NCI-H446 (cell line): ENCODE results near the gene AFDN.

Experiments
- DNase-seq, 2 experiments: peaks; one replicate each; lab custom pipeline; 2025; lab: John Stamatoyannopoulos, UW

Gene AFDN

DNA sequence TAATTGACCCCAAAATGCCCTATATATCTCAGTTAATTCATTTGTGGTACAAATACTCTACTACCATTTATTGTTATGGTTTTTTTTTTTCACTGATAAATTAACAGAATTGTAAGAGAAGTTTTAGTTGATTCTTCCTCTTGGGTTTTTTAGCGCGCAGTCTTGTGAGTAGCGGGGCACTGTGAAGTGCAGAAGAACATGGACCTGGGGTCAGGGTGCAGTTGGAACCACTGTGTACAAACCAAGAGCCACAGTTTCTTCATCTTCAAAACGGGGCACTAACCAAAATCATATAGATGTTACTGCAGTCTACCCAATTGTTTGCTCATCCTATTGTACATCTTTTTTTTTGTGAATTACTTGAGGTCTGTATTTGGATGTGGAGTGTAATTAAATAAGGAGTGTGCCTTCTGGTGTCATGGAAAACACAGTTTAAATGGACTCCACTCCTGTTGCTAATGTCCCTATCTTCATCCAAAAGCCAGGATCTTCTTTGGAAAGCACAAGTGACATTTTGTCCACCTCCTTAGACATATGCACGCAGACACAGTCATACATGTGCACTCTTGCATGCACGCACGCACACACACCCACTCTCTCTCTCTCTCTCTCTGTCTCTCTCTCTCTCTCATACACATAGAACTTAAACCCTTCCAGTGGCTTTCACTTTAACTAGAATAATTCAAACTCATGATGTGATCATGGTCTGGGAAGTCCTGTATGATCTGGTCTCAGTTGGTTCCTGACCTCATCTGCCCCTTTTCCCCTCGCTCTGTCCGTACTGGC is 51.5 kb downstream of the AFDN start:
- no peak for DNase-seq

DNA sequence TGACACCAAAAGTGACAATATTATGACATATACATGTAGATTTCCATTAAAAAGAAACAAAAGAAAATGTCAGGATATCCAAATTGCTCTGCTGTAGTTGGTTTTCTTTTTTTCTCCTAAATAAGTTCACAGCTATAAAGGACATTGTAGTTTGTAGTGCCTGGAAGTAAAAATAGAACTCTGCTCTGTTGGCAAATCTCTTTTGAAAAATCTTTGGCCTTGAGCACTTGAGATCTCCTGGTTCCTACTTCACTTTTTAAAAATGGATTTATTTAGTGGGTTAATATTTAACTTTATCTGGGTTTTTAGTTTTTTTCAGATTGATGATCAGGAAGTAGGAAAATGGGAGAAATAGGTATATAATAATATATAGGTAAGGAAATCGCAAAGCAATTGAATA is 52.9 kb downstream of the AFDN start:
- DNase-seq, result no peak

- no peak for DNase-seq
Observed at GRCh38 chr6:167881327-167881726, 54.6 kb downstream of the AFDN start.

- DNase-seq, result no peak
Observed at GRCh38 chr6:167882244-167882643, 55.5 kb downstream of the AFDN start.

DNA sequence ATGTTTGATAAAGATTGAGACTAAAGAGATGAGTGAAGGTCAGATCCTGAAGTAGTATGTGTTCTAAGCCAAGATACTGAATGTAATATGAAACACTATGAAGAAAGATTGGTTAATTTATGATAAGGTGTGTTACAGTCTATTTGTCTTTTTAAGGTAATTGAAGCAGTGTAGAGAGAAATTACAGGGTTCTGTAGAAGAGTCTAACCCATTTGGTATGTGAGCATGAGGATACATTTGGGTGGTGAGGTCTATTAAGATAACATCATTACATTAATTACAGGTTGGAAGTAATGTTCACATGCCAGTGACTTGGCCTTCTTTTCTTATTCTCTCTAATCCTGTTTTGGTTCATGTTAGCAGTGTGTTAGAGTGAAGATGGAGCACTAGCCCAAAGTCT is 61.4 kb downstream of the AFDN start:
- DNase-seq, result no peak

- DNase-seq, result no peak
Observed at GRCh38 chr6:167892835-167893815, 66.4 kb downstream of the AFDN start.

DNA sequence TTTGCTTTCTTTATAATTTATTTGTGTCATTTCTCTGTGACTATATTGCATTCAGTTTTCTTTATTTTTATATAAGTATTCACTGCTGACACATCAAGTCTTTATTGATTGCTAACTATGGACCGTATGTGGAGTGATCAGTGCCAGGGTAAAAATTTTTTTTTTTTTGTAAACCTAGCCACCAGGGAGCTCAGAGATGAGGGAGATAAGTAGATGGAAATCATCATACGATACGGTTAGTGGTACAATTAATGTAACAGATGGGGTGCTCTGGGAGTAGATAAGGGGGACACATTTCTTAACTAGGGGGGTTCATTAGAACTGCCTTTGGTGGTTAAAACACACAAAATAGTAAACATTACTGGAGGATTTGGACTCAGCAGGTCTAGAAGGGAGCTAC is 68.3 kb downstream of the AFDN start:
- DNase-seq, result no peak

DNA sequence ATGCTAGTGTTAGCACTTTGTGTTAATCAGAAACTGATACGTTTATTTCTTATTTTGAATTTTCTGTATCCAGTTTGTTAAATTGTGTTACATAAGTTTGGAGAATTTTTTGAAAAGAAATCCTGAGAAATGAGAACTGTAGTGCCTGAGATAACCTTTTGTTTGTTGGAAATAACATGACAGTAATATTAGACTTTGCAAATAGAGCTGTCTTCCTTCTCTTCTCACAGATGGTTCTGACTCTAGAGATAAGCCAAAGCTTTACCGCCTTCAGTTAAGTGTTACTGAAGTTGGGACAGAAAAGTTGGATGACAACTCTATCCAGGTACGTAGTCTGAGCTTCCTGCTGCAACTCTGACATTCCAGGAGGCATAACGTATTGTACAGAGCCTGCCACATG is 69.9 kb downstream of the AFDN start:
- DNase-seq, result no peak

DNA sequence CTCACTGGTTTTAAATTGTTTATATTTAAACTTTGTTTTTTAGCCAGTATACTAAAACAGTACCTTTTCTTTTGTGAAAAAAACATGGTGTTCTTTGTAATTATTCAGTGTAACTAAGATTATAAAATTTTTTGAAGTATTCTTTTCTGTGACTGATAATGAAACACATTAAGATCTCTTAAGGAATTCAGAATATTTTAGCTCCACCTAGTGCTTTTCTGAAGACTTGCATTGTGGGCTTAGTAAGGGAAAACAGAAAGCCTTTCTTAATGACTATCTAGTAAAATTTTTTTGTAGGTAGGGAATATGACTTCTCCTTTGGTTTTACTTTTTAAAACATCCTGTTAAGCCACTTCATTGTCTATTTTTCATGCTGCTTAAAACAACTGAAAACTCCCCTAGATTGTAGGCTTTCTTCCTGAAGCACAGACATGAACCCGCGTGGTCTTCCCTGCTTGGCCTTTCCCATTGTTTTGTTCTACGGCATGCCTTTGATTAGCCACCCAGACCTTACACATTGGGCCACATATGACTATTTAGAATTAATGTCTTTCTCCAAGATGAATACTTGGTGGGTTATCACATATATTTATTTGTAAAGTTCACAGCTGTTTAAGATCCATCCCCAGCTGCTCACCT is 72.1 kb downstream of the AFDN start:
- peak in 1 of 2 experiments; percentile 42 for DNase-seq

- DNase-seq, result no peak
Observed at GRCh38 chr6:167904791-167905190, 78.1 kb downstream of the AFDN start.

DNA sequence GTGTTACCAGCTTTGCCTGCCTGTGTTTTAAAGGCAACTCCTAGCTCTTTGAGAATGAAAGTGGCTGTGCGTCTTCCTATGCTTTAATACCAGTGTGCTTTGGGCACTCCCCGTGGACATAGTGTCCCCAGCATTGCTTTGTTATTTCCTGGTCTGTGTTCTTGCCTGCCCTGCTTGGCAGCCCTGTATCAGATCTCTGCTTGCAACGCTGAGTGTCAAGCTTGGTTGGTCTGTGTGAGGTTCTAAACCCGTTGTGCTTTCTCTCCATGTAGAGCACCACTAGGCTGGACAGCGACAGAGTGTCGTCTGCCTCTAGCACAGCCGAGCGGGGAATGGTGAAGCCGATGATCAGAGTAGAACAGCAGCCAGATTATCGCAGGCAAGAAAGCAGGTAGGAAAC is 80.2 kb downstream of the AFDN start:
- DNase-seq, result no peak

- DNase-seq, result no peak
Observed at GRCh38 chr6:167907837-167908681, 81.3 kb downstream of the AFDN start.

DNA sequence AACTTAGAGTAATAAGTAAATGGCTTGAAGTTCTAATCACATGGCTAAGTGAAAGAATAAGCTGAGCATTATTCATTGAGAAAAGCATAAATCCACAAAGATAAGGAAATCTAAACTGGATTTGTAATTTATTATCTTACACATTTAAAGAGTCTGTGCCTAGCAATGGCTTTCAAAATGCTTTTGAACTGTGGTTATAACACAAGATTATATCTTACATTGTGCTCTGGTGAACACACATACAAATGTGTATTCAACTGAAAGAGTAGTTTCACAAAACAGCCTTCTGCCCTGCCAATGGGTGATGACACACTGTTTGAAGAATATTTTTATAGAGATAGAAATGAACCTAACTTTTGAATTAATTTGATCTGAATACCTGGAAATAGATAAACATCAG is 83.3 kb downstream of the AFDN start:
- DNase-seq, result no peak

GRCh38 chr6:167910652-167911051 is 83.9 kb downstream of the AFDN start:
- no peak for DNase-seq

DNA sequence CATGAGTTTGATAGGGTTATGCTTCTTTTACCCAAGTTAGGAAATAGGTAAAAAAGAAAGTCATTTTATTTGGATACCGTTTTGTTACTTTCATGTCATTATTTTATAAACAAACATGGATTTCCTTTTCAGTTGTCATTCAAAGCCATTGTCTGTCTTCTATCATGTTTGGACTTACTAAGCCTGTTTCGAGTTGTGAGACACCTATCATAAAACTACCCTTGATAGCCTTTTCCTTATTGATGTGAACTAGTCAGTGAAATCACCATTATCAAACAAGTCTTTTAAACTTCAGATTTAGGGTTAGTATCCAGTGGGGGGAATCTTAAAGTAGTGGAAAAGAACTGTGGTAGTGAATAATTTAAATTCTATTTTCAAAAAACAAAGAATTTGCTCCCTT is 85.8 kb downstream of the AFDN start:
- no peak for DNase-seq

GRCh38 chr6:167913699-167914098 is 87.0 kb downstream of the AFDN start:
- no peak for DNase-seq

DNA sequence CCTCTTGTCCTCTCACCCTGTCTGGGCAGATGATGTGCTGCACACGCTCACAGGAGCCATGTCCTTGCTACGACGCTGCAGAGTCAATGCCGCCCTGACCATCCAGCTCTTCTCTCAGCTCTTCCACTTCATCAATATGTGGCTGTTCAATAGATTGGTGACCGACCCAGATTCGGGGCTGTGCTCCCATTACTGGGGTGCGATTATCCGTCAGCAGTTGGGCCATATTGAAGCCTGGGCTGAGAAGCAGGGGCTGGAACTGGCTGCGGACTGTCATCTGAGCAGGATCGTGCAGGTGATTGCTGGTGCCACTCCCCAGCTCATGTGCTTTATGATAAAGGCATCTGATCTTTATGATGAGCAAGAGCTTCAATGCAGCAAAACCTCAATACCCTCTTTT is 88.4 kb downstream of the AFDN start:
- no peak for DNase-seq

DNA sequence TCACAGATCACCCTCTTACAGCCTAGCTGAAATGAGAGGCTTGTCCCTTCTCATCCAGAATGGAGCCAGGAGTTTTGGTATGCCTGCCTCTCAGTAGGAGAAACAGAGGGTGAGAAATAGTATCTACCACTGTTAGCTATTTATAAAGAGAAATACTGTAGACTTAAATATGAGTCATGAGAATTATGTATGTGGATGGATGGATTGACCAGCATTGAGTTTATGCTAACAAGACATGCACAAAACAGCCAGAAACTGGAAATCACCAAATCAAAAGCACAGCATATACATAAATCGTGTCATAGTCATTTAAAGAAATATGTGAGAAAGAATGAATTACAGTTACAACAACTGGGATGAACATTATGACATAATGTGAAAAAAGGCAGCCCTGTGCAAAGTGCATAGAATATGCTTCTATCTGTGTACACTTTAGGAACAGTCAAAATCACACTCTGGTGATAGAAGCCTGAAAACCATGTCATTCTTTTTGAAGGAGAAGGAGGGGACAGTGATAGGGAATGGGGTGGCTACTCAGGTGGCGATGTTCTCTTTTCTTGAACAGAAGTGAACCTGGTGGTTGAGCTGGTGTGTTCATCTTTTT is 90.9 kb downstream of the AFDN start:
- no peak for DNase-seq

- DNase-seq, result no peak
Observed at GRCh38 chr6:167918548-167919278, 92.0 kb downstream of the AFDN start.

DNA sequence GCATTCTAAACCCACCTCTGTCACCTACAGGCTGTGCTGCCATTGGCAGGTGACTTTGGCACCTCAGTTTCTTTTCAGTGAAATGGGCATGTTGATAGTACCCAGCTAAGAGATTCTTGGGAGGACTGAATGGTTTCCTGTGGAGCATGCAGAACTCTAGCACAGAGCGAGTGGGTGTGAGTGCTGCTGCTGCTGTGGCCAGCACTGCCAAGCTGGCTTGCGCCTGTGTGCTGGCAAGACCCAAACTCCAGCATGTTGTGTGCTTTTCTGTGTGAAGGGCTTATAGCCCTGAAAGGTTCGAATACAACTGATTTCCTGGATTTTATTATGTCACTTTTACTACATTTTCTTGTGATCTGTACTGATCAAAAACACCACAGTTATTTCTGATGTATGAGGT is 92.6 kb downstream of the AFDN start:
- DNase-seq, result no peak

DNA sequence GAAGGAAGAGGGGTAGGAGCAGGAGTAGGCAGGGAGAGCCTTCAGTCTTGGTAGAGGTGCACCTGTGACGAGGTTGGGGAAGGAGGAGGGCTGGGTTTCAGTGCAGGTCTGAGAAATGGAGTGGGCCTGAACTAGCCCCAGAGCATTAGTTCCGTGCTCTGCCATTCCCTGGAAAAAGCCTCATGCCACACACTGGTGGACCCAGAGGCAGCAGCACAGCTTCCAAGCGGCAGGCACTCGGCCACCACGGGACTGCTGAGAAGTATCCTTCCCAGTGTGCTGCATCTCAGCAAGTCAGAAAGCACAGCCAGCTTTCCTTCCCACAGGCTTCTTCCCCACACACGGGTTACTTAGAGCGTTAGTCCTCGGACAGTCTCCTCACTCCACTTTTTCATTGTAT is 93.5 kb downstream of the AFDN start:
- DNase-seq, result no peak
